GM19468 (cell line): ENCODE data around the gene DYNLT3.
A peak's percentile ranks its signal among the peaks of the same experiment; 100 is the strongest.

Source experiments
- ATAC-seq: cut with Tn5 transposase; IDR thresholded peaks from one replicate; pipeline ENCODE4 v1.9.1; 2021; ENCODE audit warnings: mild to moderate bottlenecking, moderate library complexity, moderate number of reproducible peaks; ENCODE audit not compliant: unreplicated experiment; ENCODE audit errors: extremely low read depth

Gene DYNLT3

GRCh38 chrX:37846141-37846540, 1.2 kb downstream of the DYNLT3 start:
- ATAC-seq, result no peak

- no peak for ATAC-seq
These were observed 2.7 kb downstream of the DYNLT3 start for GRCh38 chrX:37844622-37845021.

- ATAC-seq, result no peak
These were observed 6.4 kb downstream of the DYNLT3 start for GRCh38 chrX:37840931-37841330.

GRCh38 chrX:37834937-37835336, 12.4 kb downstream of the DYNLT3 start:
- ATAC-seq, result no peak

- no peak for ATAC-seq
These were observed 17.0 kb downstream of the DYNLT3 start for GRCh38 chrX:37830371-37830770.

GRCh38 chrX:37829721-37830120, 17.6 kb downstream of the DYNLT3 start:
- ATAC-seq, result no peak

GRCh38 chrX:37825215-37825842, 22.0 kb downstream of the DYNLT3 start:
- ATAC-seq, result no peak

GRCh38 chrX:37824491-37825214, 22.7 kb downstream of the DYNLT3 start:
- no peak for ATAC-seq

- ATAC-seq, result no peak
These were observed 26.7 kb downstream of the DYNLT3 start for GRCh38 chrX:37820646-37821045.

GRCh38 chrX:37818031-37818430, 29.3 kb downstream of the DYNLT3 start:
- no peak for ATAC-seq

GRCh38 chrX:37817579-37817978, 29.8 kb downstream of the DYNLT3 start:
- ATAC-seq, result no peak

GRCh38 chrX:37817176-37817575, 30.2 kb downstream of the DYNLT3 start:
- ATAC-seq, result no peak

GRCh38 chrX:37816766-37817165, 30.6 kb downstream of the DYNLT3 start:
- no peak for ATAC-seq

- ATAC-seq, result peak; percentile 20
These were observed 32.0 kb downstream of the DYNLT3 start for GRCh38 chrX:37815366-37815765.

GRCh38 chrX:37813570-37813969, 33.8 kb downstream of the DYNLT3 start:
- no peak for ATAC-seq

- ATAC-seq, result no peak
These were observed 35.3 kb downstream of the DYNLT3 start for GRCh38 chrX:37812110-37812509.

- ATAC-seq, result no peak
These were observed 37.4 kb downstream of the DYNLT3 start for GRCh38 chrX:37809970-37810369.

GRCh38 chrX:37803057-37803456, 44.3 kb downstream of the DYNLT3 start:
- ATAC-seq, result no peak

- no peak for ATAC-seq
These were observed 45.3 kb downstream of the DYNLT3 start for GRCh38 chrX:37802028-37802427.

GRCh38 chrX:37800717-37801116, 46.7 kb downstream of the DYNLT3 start:
- no peak for ATAC-seq

- no peak for ATAC-seq
These were observed 47.4 kb downstream of the DYNLT3 start for GRCh38 chrX:37799936-37800335.

- ATAC-seq, result peak; percentile 86
These were observed 50.6 kb downstream of the DYNLT3 start for GRCh38 chrX:37796805-37797204.
